HG02938 (cell line): ENCODE results near the gene DNAJC4.
"Not testable (repeated sequence)": the region's sequence is repeated elsewhere in the genome, so short reads cannot be mapped to it uniquely, and the experiment has no call there.

Experiments
- ATAC-seq: cut with Tn5 transposase; IDR thresholded peaks from one replicate; pipeline ENCODE4 v1.9.1; 2021; ENCODE audit warnings: mild to moderate bottlenecking, moderate library complexity; ENCODE audit not compliant: unreplicated experiment

The DNAJC4 gene

GRCh38 chr11:64243236-64243854, 13.0 kb downstream of the DNAJC4 start:
- ATAC-seq = no peak

- no peak for ATAC-seq
Observed at GRCh38 chr11:64244107-64244506, 13.8 kb downstream of the DNAJC4 start.

GRCh38 chr11:64244966-64245365, 14.6 kb downstream of the DNAJC4 start:
- ATAC-seq = no peak

GRCh38 chr11:64245401-64245796, 15.1 kb downstream of the DNAJC4 start:
- ATAC-seq = no peak

- no peak for ATAC-seq
Observed at GRCh38 chr11:64245797-64246620, 15.7 kb downstream of the DNAJC4 start.

- ATAC-seq = not testable (repeated sequence)
Observed at GRCh38 chr11:64246621-64246870, 16.2 kb downstream of the DNAJC4 start.

- peak; percentile 38 for ATAC-seq
Observed at GRCh38 chr11:64246871-64247728, 16.8 kb downstream of the DNAJC4 start, which contains the start of gene PPP1R14B. TSS of gene PPP1R14B (minus strand) at chr11:64246943. CDS start at chr11:64246673, 270 bp downstream.

- ATAC-seq = no peak
Observed at GRCh38 chr11:64247729-64248531, 17.6 kb downstream of the DNAJC4 start.

- no peak for ATAC-seq
Observed at GRCh38 chr11:64248578-64248977, 18.2 kb downstream of the DNAJC4 start.

GRCh38 chr11:64249038-64249437, 18.7 kb downstream of the DNAJC4 start:
- no peak for ATAC-seq

- no peak for ATAC-seq
Observed at GRCh38 chr11:64249563-64250414, 19.4 kb downstream of the DNAJC4 start.

GRCh38 chr11:64250415-64251015, 20.2 kb downstream of the DNAJC4 start:
- ATAC-seq = no peak

GRCh38 chr11:64251016-64251752, 20.8 kb downstream of the DNAJC4 start, which contains the start of gene PLCB3:
TSS of gene PLCB3 (plus strand) at chr11:64251530. CDS start at chr11:64251650, 120 bp downstream.
- no peak for ATAC-seq

- ATAC-seq = no peak
Observed at GRCh38 chr11:64251753-64252002, 21.3 kb downstream of the DNAJC4 start.

GRCh38 chr11:64252003-64252872, 21.9 kb downstream of the DNAJC4 start:
- ATAC-seq = no peak

- ATAC-seq = no peak
Observed at GRCh38 chr11:64253043-64253442, 22.7 kb downstream of the DNAJC4 start.

GRCh38 chr11:64253481-64253880, 23.1 kb downstream of the DNAJC4 start:
- no peak for ATAC-seq

GRCh38 chr11:64254326-64254725, 24.0 kb downstream of the DNAJC4 start:
- no peak for ATAC-seq
